Measurements from ENCODE around the gene CDYL2.

Gene CDYL2

GRCh38 chr16:80804526-80805383 lies at the start of gene CDYL2:
Gene CDYL2 (minus strand): TSS chr16:80804598. CDS start chr16:80804173, 425 bp downstream.
- TF ChIP-seq CTCF (IDR thresholded peaks at IDR 0.05; ENCODE audit: borderline replicate concordance, control extremely low read depth, extremely low read depth, insufficient read depth, missing control alignments) = peak; percentile 22
- DNase-seq (ENCODE audit: low spot score) = peak; percentile 90
- in situ Hi-C loops (cut with MboI; ENCODE audit: low sequenced_read_pairs, unreplicated experiment) = loop anchor here (10.0 kb wide), 1 partner anchor 260 kb away; the partner anchor contains the start of gene DYNLRB2

GRCh38 chr16:80852261-80852872 lies 48.0 kb upstream of the CDYL2 start:
- DNase-seq (ENCODE audit: low spot score) = peak; percentile 40
- TF ChIP-seq CTCF (IDR thresholded peaks at IDR 0.05; ENCODE audit: borderline replicate concordance, control extremely low read depth, extremely low read depth, insufficient read depth, missing control alignments) = peak; percentile 25
- in situ Hi-C loops (cut with MboI; ENCODE audit: low sequenced_read_pairs, unreplicated experiment) = no loop called here

- in situ Hi-C loops (cut with MboI; ENCODE audit: low sequenced_read_pairs, unreplicated experiment) = no loop called here
- no peak for DNase-seq (ENCODE audit: low spot score)
- no peak for TF ChIP-seq CTCF (IDR thresholded peaks at IDR 0.05; ENCODE audit: borderline replicate concordance, control extremely low read depth, extremely low read depth, insufficient read depth, missing control alignments)
These were observed 47.4 kb upstream of the CDYL2 start for GRCh38 chr16:80851831-80852230.

GRCh38 chr16:80850757-80851156 lies 46.4 kb upstream of the CDYL2 start:
- in situ Hi-C loops (cut with MboI; ENCODE audit: low sequenced_read_pairs, unreplicated experiment) = no loop called here
- no peak for TF ChIP-seq CTCF (IDR thresholded peaks at IDR 0.05; ENCODE audit: borderline replicate concordance, control extremely low read depth, extremely low read depth, insufficient read depth, missing control alignments)
- DNase-seq (ENCODE audit: low spot score) = no peak

- no peak for TF ChIP-seq CTCF (IDR thresholded peaks at IDR 0.05; ENCODE audit: borderline replicate concordance, control extremely low read depth, extremely low read depth, insufficient read depth, missing control alignments)
- in situ Hi-C loops (cut with MboI; ENCODE audit: low sequenced_read_pairs, unreplicated experiment) = no loop called here
- no peak for DNase-seq (ENCODE audit: low spot score)
These were observed 44.5 kb upstream of the CDYL2 start for GRCh38 chr16:80848862-80849261.

- DNase-seq (ENCODE audit: low spot score) = no peak
- in situ Hi-C loops (cut with MboI; ENCODE audit: low sequenced_read_pairs, unreplicated experiment) = no loop called here
- no peak for TF ChIP-seq CTCF (IDR thresholded peaks at IDR 0.05; ENCODE audit: borderline replicate concordance, control extremely low read depth, extremely low read depth, insufficient read depth, missing control alignments)
These were observed 42.3 kb upstream of the CDYL2 start for GRCh38 chr16:80846680-80847079.

Measured in GM13976 (cell line).